T-helper 1 cell (primary cell): ENCODE results near the gene IGSF21.

Experiments
- DNase-seq, 5 donors: peaks; one replicate each; pipeline ENCODE4 v3.0.0-alpha.2; 2012 to 2020

The IGSF21 gene

DNA sequence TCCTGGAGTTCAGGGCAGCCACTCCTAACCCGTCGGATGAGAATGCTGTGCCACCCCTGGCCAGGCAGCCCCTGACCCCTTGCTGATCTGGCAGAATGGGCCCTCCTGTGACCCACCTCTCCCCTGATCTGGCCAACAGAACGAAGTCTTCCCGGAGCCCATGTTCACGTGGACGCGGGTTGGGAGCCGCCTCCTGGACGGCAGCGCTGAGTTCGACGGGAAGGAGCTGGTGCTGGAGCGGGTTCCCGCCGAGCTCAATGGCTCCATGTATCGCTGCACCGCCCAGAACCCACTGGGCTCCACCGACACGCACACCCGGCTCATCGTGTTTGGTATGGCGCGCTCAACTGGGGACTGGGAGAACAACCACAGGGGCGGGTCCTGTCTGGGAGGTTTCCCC lies 269.1 kb downstream of the IGSF21 start:
- no peak for DNase-seq

DNA sequence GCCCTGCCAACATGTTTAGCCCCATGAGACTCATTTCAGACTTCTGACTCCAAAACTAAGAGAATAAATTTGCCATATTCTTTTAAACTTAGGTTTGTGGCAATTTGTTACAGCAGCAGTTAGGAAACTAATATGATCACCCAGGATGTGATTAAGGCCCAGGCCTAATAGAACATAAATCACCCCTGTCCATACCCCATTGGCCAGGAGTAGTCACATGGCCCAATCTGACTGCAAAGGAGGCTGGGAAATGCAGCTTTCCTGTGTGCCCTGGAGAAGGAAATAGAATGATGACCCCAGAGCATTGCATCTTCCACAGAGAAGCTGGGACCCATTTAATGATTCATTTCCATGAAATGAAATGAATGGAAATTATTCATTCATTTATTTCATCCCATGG lies 272.7 kb downstream of the IGSF21 start:
- no peak for DNase-seq

DNA sequence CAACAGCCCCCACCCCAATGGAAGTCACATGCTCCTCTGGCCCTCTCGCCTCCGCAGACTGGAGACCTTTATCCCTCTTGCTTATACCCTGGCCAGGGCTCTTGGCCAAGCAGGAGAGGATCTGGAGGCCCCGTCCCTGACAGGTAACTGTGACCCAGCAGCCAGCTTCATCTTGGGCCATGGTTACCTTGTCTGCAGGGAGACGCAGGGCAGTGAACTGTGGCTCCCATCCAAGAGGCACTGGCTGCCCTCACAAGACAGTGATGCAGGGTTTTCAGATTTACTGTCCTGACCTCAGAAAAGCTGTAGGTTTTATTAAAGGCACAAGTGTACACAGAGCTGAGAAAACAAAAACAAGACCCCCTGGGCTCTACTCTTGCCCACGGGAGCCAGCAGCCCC lies 276.5 kb downstream of the IGSF21 start:
- DNase-seq, result no peak

DNA sequence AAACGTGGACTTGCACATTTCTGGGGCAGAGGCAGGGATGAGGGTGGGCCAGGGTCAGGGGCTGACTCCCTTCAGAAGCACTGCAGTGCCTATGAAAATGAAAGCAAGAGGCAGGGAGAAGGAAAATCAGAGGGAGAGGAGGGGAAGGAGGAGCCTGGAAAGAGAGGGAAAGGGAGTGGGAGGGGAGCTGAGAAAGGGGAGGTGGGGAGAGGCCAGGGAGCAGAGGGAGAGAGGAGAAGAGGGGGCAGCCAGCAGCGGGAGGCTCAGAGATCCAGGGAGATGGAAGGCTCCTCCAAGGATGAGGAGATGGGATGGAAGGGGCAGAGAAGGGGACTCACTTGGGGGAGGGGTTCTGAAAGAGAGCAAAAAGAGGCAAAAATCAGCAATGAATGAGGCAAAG lies 276.9 kb downstream of the IGSF21 start:
- DNase-seq, result no peak

DNA sequence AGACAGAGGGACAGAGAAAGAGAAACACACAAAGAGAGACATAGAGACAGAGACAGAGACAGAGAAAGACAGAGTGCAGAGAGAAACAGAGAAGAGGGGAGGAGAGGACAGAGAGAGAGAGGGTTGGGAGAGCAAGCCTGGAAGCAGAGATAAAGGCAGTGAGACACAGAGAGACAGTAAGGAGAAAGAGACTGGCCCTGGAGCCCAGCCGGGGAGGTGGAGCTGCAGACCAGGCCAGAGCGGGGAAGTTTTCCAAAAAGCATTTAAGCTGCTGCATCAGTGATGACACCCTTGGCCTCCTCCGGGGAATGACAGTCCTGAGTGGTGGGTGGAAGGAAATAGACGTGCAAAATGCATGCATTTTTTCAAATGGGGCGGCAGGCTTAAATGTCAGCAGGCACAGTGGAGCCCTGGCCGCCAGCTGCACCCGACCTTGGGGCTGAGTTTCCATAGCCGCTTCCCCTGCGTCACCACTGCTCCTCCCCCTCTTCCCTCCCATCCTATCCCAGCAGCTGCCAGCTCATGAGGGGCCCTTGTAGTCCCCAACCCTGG lies 277.7 kb downstream of the IGSF21 start:
- DNase-seq, result no peak

DNA sequence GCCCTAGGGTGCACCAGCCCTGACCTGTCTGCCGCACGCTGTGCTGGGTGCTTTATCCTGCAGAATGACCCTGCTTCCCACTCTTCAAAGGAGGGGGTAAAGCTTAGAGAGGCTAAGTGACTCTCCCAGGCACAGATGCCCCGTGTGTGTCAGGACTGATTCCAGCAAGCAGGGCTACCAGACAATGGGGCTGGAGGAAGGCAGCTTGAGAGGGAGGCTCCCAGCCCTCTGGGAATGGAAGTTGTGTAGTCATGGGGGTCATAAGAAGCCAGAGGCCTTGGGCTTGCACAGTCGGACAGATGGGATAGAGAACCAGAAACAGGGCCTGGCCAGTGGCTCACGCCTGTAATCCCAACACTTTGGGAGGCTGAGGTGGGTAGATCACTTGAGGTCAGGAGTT lies 279.0 kb downstream of the IGSF21 start:
- no peak for DNase-seq

DNA sequence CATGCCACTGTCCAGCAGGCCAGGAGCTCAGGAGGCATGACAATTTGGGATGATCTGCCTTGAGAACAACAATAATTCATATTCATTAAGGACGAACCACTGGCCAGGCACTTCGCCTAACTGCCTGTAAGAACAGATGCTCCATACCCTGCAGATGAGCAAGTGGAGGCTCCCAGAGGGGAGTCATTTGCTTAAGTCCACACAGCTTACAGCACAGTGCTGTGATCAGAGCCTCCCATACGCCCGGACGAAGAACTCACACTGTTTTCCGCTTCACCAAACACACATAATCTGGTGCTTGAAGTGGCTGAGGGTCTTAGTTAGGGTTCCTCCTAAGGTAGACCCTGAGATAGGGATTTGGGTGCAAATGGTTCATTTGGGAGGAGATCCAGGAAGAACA lies 279.7 kb downstream of the IGSF21 start:
- DNase-seq, result no peak

DNA sequence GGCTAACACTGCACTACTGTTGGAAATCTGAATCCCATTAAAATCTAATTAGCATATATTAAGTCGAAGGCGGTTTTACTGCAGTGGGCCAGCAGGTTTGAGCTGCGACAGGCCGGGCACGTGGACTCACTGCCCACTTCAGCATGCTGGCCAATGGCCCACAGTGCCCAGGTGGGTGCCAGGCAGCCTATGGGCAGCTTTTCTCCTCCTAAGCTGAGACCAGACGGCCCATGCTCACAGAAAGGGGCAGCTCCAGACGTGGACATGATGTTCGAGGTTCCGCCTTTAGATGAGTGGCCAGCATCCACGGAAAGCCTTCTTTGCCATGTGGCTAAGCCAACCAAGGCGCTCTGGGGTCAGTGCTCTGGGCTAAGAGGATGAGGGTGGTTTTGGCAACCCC lies 283.4 kb downstream of the IGSF21 start:
- DNase-seq, result no peak

DNA sequence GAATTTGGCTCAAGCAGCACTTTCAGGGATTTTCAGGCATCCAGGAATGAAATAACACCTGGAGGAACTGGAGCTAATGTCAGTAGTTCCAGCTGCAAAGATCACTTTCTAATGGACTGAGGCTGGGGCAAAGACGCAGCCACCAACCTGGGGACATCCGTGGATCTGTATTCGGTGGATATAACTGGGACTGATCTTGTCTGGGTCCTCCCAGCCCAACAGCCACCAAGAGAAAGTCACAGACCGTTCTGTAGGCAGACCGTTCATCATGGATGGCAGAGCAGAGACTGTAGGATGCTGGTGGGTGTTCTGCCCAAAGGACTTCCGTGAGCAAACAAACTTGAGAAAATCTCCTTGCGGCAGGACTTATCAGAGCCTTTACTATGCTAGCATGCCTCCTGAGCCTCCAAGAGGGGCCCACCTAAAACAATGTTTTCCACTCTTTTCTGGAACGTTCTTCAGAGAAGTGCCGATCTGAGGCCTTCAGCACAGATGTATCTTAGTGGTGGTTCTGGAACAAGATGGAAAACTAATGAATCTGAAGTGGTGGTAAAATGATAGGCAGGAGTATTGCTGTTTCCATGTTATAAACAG lies 287.1 kb downstream of the IGSF21 start:
- DNase-seq, result no peak

DNA sequence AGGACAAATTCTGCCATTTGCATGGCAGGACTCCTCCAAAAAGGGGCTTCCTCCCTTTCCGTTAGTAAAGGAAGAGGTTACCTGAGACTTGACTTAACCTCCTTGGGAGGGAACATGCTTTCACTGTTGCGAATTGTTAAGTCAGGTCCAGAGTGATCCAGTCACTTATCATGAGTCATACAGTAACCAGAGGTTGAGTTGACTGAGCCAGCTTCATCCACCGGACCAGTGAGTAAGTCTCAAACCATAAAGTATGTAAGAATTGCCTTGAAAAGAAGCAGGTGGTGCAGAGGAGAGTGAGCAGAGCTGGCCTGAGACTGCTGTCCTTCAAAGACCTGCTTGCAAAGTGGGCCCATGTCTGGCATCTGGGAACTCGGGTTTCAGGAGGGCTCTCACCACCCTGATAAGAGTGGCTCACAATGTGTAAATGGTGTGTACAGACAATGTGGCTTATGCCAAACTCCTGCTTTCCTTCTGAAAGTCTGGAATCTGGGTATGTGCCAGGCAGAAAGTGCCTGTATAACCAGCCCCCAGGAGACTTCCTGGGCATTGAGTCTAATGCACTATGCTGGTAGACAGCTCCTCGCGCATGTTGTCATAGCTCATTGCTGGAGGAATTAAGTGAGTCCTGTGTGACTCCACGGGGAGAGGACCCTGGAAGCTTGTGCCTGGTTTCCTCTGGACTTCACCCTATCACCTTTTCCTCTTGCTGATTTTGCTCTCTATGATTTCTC lies 288.8 kb downstream of the IGSF21 start:
- no peak for DNase-seq

DNA sequence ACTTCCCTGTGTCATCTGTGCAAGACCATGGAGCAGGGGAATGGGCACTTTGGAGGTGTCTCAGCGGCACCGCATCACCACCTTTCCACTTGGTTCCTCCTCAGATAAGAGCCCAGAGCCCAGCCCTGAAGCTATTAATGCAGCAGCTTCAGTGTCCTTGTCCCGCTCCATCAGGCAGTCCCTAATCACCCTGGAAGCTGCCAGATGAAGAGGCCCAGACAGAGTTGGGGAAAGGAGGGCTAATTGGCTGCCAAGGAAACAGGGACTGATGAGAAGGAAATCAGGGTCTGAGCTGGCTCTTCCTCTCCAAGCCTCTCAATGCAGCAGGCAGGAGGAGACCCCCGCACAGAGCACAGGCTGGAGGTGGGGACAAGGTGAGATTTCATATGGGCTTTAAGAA lies 290.0 kb downstream of the IGSF21 start:
- DNase-seq, result no peak

DNA sequence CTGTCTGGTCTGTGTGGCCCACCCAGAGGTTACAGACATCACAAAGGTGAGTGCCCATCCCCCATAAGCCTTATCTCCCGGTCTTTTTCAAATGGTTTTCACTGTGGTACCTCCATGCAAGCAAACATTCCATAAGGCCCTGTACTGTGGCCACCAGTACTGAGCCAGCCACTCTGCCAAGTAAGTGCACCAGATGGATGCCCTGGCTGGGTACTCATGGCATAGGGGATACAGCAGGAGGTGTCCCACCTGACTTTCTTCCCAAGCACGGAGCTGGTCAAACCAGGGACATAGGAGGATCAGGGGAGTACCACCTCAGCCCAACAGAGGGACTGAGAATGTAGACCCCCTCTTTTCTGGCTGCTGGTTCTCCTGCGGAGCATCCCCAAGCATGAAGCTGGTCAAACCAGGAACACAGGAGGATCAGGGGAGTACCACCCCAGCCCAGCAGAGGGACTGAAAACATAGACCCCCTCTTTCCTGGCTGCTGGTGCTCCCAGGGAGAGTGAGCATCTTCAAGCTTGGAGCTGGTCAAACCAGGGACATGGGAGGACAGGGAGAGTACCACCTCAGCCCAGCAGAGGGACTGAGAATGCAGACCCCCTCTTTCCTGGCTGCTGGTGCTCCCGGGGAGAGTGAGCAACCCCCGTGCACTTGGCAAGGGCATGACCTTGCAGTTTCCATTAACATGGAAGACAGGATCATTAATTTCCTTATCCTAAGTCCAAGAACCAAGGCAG lies 291.4 kb downstream of the IGSF21 start:
- no peak for DNase-seq

DNA sequence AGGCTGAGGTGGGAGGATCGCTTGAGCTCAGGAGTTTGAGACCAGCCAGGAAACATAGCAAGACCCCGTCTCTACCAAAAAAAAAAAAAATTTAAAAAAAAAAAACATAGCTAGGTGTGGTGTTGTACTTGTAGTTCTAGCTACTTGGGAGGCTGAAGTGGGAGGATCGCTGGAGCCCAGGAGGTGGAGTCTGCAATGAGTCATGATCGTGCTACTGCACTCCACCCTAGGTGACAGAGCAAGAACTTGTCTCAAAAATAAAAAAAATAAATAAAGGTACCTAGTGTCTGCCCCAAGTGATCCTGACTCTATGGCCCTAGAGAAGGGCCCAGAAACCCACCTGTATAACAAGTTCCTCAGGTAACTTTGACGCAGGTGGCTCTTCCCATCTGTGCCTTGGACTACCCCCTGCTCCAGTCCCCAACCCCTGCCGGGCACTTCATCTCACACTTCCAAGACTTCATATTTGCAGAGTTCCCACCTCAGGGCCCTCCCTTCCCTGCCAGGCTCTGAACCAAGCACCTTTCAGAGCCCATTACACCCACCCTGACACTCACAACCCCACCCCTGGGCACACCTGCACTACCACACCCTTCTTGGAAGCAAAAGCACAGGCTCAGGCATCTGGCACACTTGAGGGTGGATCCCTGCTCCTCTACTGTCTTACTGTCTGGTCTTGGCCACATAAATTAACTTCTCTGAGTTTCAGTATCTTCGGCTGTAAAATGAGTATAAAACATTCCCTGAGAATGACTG lies 292.9 kb downstream of the IGSF21 start:
- DNase-seq, result no peak

DNA sequence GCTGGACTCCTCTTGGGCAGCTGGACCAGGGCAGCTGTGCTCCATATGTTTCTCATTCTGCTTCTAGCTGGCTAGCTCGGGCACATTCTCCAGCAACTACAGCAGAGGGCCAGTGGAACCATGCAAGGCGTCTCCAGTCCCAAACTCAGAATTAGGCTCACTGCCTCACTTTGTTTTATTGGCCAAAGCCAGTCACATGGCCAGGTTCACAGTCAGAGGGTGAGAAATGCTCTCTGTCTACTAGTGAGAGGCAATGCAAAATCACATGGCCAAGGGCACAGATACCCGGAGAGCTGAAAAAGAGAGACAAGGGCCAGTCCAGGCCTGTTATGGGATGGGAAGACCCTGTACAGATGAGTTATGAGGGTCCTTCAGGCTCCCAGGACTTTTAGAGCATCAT lies 294.3 kb downstream of the IGSF21 start:
- no peak for DNase-seq

DNA sequence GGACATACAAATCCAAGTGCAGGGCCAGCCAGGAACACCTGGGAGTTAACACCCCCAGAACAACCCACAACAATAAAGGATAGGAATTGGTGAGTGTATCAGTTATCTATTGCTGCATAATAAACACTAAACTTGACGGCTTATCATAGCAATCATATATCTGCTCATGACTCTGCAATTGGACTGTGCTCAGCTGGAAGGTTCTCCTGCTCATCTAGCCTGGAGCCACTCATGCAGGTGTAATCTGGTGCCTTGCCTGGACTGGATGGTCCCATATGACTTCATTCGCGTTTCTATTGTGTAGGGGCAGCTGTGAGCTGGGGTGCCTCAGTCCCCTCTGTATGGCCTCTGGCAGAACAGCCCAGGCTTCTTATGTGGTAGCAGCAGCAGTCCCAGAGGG lies 296.9 kb downstream of the IGSF21 start:
- DNase-seq, result no peak

DNA sequence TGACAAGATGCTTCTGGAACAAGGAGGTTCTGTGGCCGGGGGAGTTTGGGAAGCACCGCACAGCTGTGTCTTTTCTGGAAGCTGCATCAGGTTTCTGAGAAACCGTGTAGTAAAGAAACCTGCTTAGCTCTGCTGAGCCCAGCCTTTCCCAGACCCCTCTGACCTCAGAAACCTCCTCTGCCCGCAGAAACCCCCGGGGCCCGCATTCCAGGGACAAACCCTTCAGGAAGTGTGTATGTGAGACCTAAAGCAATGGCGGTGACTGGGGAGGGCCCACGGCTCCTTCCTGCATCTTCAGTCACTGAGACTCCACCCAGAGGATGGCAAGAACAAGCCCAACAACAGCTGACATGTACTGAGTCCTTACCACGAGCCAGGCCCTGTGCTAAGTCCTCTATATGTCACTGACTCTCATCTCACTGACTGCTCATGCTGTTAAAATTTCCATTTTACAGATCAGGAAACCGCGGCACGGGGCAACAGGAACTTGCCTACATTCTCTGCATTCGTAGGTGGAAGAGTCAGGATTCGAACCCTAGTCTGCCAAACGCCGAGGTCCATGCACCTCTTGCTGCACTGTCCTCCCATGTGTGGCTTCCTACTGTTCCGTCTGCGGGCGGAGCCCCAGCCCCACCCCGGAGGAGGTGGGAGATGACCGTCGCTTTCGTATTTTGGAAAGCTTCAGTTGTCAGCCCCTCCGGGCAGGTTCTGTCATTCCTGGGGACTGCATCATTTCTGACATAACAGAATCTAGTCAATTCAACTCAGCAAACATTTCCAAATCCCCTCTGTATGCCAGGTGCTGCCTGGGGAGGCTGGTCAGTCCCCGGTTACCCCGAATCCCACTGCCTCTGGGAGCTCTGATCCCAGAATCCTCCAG lies 299.8 kb downstream of the IGSF21 start:
- no peak for DNase-seq

DNA sequence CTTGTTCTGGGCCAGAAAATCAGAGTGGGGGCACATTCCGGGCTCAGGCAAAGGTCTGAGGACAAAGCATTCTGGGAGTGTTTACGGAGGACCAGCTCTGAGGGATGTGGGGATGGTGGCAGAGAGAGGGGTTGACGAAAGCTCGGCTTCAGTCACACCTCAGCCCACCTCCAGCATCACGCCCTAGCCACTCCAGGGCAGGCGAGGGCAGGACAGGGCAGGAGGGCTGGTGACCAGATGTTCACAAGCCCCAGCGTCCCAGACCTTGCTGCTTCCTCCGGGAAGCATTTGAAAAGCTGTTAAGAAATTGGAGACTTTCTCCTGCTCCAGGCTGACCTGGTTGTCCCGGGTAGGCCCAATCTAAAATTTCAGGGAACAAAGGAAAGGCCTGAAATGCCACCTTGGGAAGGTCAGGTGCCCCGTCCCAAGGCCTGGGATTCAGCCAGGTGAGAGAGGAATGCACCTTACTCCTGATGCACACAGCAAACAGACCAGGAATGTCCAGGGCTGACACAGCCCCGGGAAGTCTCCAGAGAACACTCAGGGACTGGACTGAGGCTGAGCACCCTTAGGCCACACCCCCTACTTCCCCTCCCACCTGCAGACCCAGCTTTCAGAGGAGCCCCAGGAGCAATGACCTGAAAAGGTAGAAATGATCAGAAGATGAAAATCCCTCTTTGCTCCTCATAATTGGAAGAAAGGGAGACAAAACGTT lies 301.2 kb downstream of the IGSF21 start:
- DNase-seq, result no peak

DNA sequence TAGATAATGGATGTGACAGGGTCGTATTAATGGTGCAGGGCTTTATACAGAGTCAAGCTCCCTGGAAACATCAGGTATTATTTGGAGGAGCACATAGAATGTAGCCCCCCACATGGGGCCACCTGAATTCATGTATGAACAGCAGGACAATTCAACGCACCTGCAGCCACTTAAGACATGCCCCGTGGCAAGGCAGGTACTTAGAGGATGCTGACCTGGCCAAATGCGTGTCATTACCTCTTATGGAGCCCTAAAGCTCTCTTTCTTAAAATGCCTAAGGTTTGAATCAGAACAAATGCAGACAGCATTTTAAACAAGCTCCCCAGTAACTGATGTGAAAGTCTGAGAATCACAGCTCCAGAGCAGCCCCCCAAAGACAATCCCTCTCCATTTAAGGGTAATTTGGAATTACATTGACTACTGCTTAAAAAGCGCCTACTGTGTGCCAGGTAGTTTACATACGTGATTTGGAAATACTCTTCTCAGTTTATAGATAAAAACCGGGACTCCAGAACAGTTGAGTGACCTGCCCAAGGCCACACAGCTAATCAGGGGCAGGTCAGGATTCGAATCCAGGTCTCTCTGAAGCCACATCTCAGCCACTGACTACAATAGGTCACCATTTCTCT lies 302.1 kb downstream of the IGSF21 start:
- DNase-seq, result no peak

DNA sequence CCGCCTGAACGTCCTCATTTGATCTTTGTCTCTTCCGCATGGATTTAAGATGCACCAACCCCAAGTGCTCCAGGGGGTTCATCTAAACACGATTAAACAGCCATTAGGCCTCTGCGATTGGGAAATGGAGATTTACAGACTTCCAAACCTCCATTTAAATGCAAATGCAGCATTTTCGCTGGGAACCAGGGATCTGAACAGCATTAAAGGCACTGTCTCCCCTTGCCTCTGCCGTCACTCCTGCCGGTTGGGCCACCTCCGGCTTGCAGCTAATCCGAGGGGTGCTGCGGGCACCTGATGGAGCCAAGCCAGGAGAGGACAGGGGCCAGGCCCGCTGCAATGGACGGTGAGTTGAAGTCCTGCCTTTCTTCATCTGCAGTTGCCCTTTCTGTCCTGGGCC lies 302.8 kb downstream of the IGSF21 start:
- DNase-seq, result no peak

DNA sequence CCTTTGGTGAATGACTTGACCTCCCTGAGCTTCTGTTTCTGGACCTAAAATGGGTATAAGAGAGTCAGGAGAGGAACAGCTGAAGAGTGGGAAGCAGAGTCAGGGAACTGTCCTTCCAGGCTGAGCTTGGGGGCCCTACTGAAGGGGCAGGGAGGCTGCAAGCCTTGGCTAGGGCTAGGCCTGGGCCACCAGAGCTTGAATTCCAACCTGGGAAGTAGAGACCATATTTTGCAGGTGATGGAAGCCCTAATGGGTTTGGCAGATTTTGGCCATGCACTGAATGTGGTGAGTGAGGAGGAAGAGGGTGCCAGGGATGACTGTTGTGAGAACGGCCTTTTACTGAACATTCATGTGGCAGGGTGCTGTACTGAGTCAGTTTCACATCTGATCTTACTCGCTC lies 303.7 kb downstream of the IGSF21 start:
- DNase-seq, result no peak
